ENCODE results near the gene SELENOO.

SELENOO gene

DNA sequence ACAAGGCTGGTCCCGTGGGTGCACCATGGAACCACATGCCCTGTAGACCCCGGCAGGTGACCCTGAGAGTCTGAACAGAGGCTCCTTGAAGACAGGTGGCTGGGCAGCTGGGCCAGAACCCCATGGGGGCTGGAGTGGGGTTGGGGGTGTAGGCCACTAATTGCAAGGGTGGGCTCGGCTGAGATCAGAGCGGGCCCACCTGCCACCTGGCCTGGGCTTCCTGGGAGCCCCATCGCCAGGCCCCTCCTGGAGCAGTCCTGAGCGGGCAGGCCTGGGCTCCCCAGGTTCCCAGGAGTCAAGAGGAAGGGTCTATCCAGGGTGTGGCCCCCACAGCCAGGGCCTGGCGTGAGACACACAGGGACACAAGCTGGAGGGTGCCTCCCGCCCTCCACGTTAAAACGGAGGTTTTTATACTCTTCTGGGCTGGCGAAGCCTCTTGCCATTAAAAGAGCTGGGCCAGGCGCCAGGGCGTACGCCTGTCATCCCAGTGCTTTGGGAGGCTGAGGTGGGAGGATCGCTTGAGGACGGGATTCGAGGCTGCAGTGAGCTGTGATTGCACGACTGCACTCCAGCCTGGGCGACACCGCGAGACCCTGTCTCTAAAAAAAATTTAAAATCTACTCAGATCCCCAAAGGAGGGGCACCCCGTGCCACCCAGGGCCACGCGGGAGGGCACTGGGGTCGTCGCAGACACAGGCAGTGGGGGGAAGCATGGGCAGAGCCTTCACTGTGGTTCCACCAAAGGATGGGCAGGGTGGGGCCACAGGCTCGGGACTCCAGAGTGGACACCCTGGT lies 19.9 kb upstream of the SELENOO start:
- no peaks in the 10 kb centered on the region for H3K9me3 ChIP-seq (ENCODE audit: control insufficient read depth, low read length)
- H3K4me1 ChIP-seq (ENCODE audit: control insufficient read depth, insufficient read depth, low read length, poor library complexity, severe bottlenecking) = peaks cover 8% of the 10 kb centered on the region
- H3K27ac ChIP-seq (ENCODE audit: low read depth, low read length, severe bottlenecking) = no peak overlapping the region
- H3K4me3 ChIP-seq (ENCODE audit: extremely low read depth, insufficient read depth, low read length, poor library complexity, severe bottlenecking) = no peak overlapping the region
- no peaks in the 10 kb centered on the region for H3K36me3 ChIP-seq (ENCODE audit: control insufficient read depth, insufficient read depth, low read length)
- 92 to 97% methylated on average over 23 to 27 of the region's 27 CpGs for WGBS, 2 experiments (ENCODE audit: insufficient coverage in 2 of 2)

DNA sequence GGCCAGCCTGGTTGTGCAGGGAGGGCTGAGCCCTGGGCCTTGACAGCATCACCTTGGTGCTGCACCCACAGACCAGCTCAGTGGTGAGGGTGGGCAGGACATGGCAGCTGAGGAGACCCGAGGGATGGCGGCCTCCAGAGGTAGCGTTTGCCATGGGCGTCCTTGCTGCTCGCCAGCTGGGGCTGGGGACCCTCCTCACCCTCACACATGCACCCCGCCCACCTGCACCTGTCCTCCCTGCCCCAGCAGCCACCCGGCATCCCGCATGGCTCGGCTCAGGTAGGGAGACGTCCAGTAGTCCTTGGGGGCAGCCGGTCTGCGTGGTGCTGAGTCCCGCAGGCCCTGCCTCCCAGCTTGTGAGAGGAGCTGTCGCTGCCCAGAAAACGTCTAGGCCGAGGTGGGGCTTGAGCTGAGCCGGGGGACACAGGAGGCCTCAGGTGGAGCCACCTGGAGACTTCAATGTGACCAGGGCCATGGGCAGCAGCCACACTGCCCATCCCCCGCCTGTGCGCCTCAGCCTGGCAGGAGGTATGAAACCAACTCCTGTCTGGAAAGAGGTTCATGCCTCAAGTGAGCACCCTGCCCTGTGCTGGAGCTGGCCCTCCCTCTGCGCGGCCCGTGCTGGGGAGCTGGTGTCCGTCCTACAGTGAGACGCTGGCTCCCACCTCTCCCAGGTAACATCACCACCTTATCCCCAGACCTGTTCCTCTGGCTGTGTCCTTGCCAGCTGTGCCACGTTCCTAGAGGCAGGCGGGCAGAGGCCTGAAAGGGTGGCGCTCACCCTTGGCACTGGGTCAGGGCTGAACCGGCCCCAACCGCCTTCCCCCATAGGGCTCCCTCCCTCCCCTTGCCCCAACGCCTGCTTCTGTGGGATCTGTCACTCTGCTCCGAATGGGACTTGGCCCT lies 18.4 kb upstream of the SELENOO start:
- H3K9me3 ChIP-seq (ENCODE audit: control insufficient read depth, low read length) = no peaks in the 10 kb centered on the region
- H3K4me1 ChIP-seq (ENCODE audit: control insufficient read depth, insufficient read depth, low read length, poor library complexity, severe bottlenecking) = peaks cover 11% of the 10 kb centered on the region
- H3K27ac ChIP-seq (ENCODE audit: low read depth, low read length, severe bottlenecking) = no peak overlapping the region
- WGBS, 2 experiments (ENCODE audit: insufficient coverage in 2 of 2) = 85 to 91% methylated on average over 23 to 31 of the region's 31 CpGs
- no peak overlapping the region for H3K4me3 ChIP-seq (ENCODE audit: extremely low read depth, insufficient read depth, low read length, poor library complexity, severe bottlenecking)
- no peaks in the 10 kb centered on the region for H3K36me3 ChIP-seq (ENCODE audit: control insufficient read depth, insufficient read depth, low read length)

DNA sequence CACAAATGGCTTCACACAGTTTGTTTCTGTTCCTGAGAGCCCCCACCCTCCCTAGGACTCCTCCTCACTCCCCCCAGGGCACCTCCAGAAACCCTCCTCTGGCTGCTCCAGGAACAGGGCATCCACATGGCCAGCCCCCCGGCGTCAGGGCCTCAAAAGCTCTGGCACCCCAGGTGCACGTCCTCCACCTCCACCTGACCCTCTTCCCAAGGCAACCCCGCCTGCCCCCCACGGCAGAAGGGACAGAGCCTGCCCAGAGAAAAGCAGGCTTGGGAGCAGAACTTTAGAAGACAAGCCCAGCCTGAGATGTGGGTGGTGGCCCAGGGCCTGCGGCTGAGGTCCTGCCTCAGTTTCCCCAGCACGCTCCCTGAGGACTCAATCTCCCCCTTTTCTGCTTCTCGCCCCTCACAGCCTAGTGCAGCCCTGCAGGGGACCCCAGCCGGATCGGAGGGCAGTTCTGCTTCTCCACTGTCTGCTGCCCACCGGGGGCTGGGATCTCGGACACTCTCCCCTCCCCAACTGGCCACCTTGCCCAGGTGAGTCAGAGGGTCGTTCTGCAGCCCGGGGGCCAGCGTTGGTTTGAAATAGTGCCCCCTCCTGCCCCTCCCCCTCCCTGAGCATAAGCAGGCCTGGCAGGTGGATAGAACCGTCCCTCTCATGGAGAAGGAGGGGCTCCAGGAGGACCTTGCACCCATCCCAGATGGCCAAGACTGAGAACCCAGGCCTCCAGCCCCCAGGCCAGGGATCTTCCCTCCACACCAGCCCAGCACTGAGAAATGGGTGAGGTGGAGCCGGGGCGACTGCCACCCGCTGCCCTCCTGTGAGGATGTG lies 17.5 kb upstream of the SELENOO start:
- 93 to 97% methylated on average over 9 to 18 of the region's 19 CpGs for WGBS, 2 experiments (ENCODE audit: insufficient coverage in 2 of 2)
- H3K4me3 ChIP-seq (ENCODE audit: extremely low read depth, insufficient read depth, low read length, poor library complexity, severe bottlenecking) = no peak overlapping the region
- H3K4me1 ChIP-seq (ENCODE audit: control insufficient read depth, insufficient read depth, low read length, poor library complexity, severe bottlenecking) = peaks cover 11% of the 10 kb centered on the region
- no peaks in the 10 kb centered on the region for H3K9me3 ChIP-seq (ENCODE audit: control insufficient read depth, low read length)
- no peak overlapping the region for H3K27ac ChIP-seq (ENCODE audit: low read depth, low read length, severe bottlenecking)
- peaks cover 4% of the 10 kb centered on the region for H3K36me3 ChIP-seq (ENCODE audit: control insufficient read depth, insufficient read depth, low read length)

DNA sequence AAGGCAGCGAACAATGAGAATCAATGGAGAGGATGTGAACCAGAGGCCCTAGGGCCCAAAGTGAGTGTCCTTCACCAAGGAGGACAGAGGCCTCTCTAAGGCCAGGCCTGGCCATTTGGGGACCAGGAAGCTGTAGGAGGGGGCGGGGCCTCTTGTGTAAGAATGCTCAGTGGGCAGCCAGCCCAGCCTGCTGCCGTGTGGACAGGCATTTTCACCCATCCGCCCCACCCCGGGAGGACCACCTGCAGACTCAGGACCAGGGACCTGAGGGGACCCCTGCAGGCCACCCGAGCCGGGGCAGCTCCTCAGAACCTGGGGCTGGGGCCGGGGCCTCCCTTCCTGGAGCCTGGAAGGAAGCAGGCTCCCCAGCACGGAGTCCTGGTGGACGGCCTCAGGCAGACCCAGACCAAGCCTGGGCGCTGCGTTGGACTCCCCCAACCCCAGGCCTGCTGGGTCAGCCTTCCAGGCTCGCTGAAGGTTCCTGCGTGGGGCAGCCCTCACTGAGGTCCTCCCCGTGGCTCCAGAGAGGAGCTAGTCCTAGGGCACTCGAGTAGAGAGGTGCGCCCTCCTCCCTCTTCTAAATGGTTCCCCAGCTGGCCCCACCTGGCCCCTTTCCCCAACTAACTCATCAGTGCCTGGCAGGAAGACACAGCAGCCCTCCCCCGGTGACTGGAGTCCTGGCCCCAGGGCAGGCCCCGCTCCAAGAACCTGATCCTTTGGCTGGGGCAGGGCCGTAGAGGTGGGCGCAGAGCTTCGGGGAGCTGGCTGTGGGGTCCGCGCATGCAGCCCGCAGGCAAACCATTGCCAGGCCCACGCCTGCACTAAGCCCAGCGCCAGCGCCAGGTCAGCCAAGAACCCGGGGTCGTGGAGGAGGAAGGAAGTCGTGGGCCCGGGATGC lies 16.6 kb upstream of the SELENOO start:
- 70 to 77% methylated on average over 24 to 31 of the region's 32 CpGs for WGBS, 2 experiments (ENCODE audit: insufficient coverage in 2 of 2)
- Histone ChIP-seq H3K9me3 (ENCODE audit: control insufficient read depth, low read length) (no peaks in the 10 kb centered on the region), H3K36me3 (ENCODE audit: control insufficient read depth, insufficient read depth, low read length) (peaks cover 11% of the 10 kb centered on the region), H3K27ac (ENCODE audit: low read depth, low read length, severe bottlenecking) (no peak overlapping the region), H3K4me1 (ENCODE audit: control insufficient read depth, insufficient read depth, low read length, poor library complexity, severe bottlenecking) (peaks cover 8% of the 10 kb centered on the region), H3K4me3 (ENCODE audit: extremely low read depth, insufficient read depth, low read length, poor library complexity, severe bottlenecking) (peak overlapping the region; percentile 1)

DNA sequence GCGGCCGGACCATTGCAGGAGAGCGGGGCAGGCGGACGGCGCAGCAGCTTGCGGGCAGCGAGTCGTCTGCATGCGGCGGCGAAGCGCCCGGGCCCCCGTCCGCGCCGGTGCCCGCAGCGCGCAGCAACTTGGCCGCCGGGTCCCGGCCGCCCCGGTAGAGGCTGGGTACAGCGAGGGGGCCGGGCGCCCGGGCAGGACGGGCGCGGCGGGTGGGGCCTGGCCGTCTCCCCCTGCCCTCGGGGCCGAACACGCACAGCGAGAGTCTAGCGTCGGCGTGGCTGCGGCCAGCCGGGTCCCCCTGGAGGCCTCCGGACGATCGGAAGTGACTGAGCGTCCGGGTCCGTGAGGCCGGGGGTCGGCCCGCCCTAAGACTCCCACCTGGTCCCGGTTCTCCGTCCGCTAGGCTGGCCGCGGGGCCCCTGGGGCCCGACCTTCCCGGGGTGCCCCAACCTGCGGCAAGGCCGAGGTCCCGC lies 15.9 kb upstream of the SELENOO start:
- peak overlapping the region; percentile 31 for H3K4me3 ChIP-seq (ENCODE audit: extremely low read depth, insufficient read depth, low read length, poor library complexity, severe bottlenecking)
- WGBS, 2 experiments (ENCODE audit: insufficient coverage in 2 of 2) = 53 to 55% methylated on average over 45 to 63 of the region's 63 CpGs

DNA sequence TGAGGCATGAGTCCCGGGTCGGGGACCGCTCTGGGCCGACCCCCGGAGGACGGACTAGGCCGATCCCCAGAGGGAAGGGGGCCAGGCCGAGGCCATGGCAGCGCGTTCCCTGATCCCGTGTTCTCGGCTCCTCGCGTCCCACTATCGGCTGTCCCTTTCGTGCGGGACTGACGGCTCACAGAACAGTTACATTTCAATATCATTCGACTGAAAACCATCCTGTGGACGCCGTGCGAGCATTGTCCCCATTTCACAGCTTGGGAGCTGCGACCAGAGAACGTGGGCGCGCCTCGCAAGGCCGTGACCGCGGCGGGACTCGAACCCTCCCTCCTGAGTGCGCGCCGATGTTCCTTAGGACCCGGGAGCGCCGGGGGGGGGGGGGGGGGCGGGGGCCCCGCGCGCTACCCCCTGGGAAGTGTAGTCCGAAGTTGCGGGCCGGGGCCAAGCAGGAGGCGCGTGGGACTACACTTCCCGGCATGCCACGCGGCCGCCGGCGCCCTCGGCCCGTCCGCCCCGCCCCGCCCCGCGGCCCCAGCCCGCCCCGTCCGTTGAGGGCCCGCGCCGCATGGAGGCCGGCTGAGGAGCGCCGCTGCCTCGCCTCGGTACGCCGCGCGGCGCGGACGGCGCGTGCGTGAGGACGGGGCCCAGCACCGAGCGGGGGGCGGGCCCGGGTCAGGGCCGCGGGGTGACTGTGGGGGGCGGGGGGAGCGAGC lies 15.3 kb upstream of the SELENOO start, which contains the start of gene TRABD:
TRABD (plus strand) TSS at position 539 of the 713 bp plus-strand sequence. CDS start 7,148 bp downstream, outside the sequence.
- WGBS, 2 experiments (ENCODE audit: insufficient coverage in 2 of 2) = 13 to 33% methylated on average over 22 to 33 of the region's 90 CpGs
- peak within 1 kb of the TSS; percentile 81 for H3K4me3 ChIP-seq (ENCODE audit: extremely low read depth, insufficient read depth, low read length, poor library complexity, severe bottlenecking)
- no peak within 1 kb of the TSS for H3K27ac ChIP-seq (ENCODE audit: low read depth, low read length, severe bottlenecking)
- H3K9me3 ChIP-seq (ENCODE audit: control insufficient read depth, low read length) = no peaks in the 10 kb centered on the region
- peaks cover 19% of the 10 kb centered on the region for H3K36me3 ChIP-seq (ENCODE audit: control insufficient read depth, insufficient read depth, low read length)
- H3K4me1 ChIP-seq (ENCODE audit: control insufficient read depth, insufficient read depth, low read length, poor library complexity, severe bottlenecking) = peaks cover 11% of the 10 kb centered on the region

More for the DNA sequence above, 15.9 kb upstream of the SELENOO start:
- H3K4me1 ChIP-seq (ENCODE audit: control insufficient read depth, insufficient read depth, low read length, poor library complexity, severe bottlenecking) = peaks cover 8% of the 10 kb centered on the region
- H3K27ac ChIP-seq (ENCODE audit: low read depth, low read length, severe bottlenecking) = no peak overlapping the region
- no peaks in the 10 kb centered on the region for H3K9me3 ChIP-seq (ENCODE audit: control insufficient read depth, low read length)
- H3K36me3 ChIP-seq (ENCODE audit: control insufficient read depth, insufficient read depth, low read length) = peaks cover 15% of the 10 kb centered on the region

DNA sequence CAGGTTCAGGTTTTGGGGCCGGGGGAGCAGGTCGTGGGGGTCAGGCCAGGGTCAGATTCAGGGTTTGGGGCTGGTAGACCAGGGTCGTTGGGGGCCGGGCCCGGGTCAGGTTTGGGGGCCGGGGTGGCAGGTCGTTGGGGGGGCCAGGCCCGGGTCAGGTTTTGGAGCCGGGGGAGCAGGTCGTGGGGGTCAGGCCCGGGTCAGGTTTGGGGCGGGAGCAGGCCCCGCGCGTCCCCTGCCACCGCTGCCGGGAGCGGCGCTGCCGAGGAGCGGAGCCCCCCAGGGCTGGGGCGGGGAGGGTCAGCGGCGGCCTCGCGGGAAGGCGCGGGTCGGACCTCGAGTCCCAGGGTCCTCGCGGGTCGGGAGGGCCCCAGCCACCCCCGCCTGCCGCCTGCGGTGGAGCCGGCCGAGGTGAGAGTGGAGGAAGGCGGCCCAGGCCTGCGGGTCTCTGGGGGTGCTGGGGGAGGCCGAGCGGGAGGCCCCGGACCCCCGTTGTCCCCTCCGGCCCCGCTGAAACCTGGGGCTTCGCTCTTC lies 14.6 kb upstream of the SELENOO start:
- Histone ChIP-seq H3K27ac (ENCODE audit: low read depth, low read length, severe bottlenecking) (no peak overlapping the region), H3K4me3 (ENCODE audit: extremely low read depth, insufficient read depth, low read length, poor library complexity, severe bottlenecking) (peak overlapping the region; percentile 81), H3K4me1 (ENCODE audit: control insufficient read depth, insufficient read depth, low read length, poor library complexity, severe bottlenecking) (peaks cover 12% of the 10 kb centered on the region), H3K36me3 (ENCODE audit: control insufficient read depth, insufficient read depth, low read length) (peaks cover 21% of the 10 kb centered on the region), H3K9me3 (ENCODE audit: control insufficient read depth, low read length) (no peaks in the 10 kb centered on the region)
- WGBS, 2 experiments (ENCODE audit: insufficient coverage in 2 of 2) = 1% methylated on average over 25 to 37 of the region's 47 CpGs

DNA sequence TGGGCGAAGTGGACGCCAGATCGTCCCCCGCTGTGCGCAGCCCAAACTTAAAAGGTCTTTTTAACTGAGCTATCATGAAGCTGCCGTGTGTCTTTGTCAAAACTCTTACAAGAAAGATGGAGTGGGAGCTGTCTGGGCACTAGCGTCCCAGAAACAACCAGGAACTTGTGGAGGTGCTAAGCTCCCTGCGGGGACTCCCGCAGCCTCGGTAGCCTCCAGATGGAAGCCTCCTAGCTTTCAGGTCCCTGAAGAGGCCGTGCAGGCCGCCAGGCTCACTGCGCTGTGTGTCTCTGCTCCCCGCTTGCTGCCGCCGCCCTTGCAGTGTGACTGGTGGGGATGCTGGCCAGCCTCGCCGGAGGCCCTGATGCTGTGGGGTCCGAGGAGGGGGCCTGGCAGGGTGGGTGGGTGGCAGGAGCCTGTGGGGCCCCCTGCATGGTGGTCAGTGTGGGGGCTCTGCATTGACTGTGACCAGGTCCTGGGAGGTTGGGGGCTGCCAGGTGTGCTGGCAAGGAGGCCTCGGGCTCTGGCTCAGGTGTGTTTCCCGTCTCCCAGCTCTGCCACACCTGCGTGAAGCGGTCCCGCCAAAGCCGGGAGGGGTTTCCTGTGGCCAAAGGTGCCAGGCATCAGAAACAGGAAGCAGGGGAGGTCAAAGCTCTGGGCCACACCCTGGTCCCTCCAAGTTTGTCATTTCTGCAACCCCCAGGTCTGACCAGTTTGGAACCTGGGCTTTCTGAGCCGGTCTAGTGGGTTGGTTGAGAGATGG lies 13.9 kb upstream of the SELENOO start:
- peaks cover 12% of the 10 kb centered on the region for H3K4me1 ChIP-seq (ENCODE audit: control insufficient read depth, insufficient read depth, low read length, poor library complexity, severe bottlenecking)
- H3K36me3 ChIP-seq (ENCODE audit: control insufficient read depth, insufficient read depth, low read length) = peaks cover 27% of the 10 kb centered on the region
- 44 to 54% methylated on average over 22 to 24 of the region's 26 CpGs for WGBS, 2 experiments (ENCODE audit: insufficient coverage in 2 of 2)
- no peaks in the 10 kb centered on the region for H3K9me3 ChIP-seq (ENCODE audit: control insufficient read depth, low read length)
- no peak overlapping the region for H3K27ac ChIP-seq (ENCODE audit: low read depth, low read length, severe bottlenecking)
- H3K4me3 ChIP-seq (ENCODE audit: extremely low read depth, insufficient read depth, low read length, poor library complexity, severe bottlenecking) = peak overlapping the region; percentile 81
